MM.1S (cell line): ENCODE data around the gene TP73.

ENCODE experiments used
- DNase-seq: peaks from one replicate; pipeline ENCODE4 v3.0.0-alpha.2; 2015
- H2AFZ ChIP-seq: fragments of 300-600 bp; sonication (generic); 2 replicates; pipeline ENCODE4 v1.6.0; 2016; ENCODE audit warnings: antibody characterized with exemption, low read length
- H3F3A ChIP-seq: fragments of 300-600 bp; sonication (generic); 2 replicates; pipeline ENCODE4 v1.6.1; 2016; ENCODE audit warnings: mild to moderate bottlenecking, antibody characterized with exemption, low read length, moderate library complexity, mixed read lengths; ENCODE audit not compliant: insufficient read depth
- H3K27ac ChIP-seq: fragments of 300-600 bp; sonication (generic); 2 replicates; pipeline ENCODE4 v1.5.1; 2016; ENCODE audit warnings: mild to moderate bottlenecking, low read length
- H3K27me3 ChIP-seq: fragments of 300-600 bp; sonication (generic); replicated peaks from 2 replicates; pipeline ENCODE4 v1.6.0; 2016; ENCODE audit warnings: low read length; ENCODE audit not compliant: insufficient read depth
- H3K36me3 ChIP-seq: fragments of 300-600 bp; sonication (generic); replicated peaks from 2 replicates; pipeline ENCODE4 v1.6.1; 2016; ENCODE audit warnings: mild to moderate bottlenecking, low read length, mixed read lengths; ENCODE audit not compliant: insufficient read depth
- H3K4me1 ChIP-seq: fragments of 300-600 bp; sonication (generic); 2 replicates; pipeline ENCODE4 v1.6.1; 2016; ENCODE audit warnings: low read length, mixed read lengths
- H3K4me2 ChIP-seq: fragments of 300-600 bp; sonication (generic); 2 replicates; pipeline ENCODE4 v1.6.0; 2016; ENCODE audit warnings: low read depth, low read length
- H3K4me3 ChIP-seq: fragments of 300-600 bp; sonication (generic); 2 replicates; pipeline ENCODE4 v1.5.1; 2016; ENCODE audit warnings: low read length, mixed read lengths
- H3K79me2 ChIP-seq: fragments of 300-600 bp; sonication (generic); 2 replicates; pipeline ENCODE4 v1.6.1; 2016; ENCODE audit warnings: mixed run types, low read length, mixed read lengths
- H3K9ac ChIP-seq: fragments of 300-600 bp; sonication (generic); 2 replicates; pipeline ENCODE4 v1.6.1; 2016; ENCODE audit warnings: low read length, mixed read lengths
- H3K9me2 ChIP-seq: fragments of 300-600 bp; sonication (generic); replicated peaks from 2 replicates; pipeline ENCODE4 v1.6.1; 2016; ENCODE audit warnings: mild to moderate bottlenecking, low read length, mixed read lengths; ENCODE audit not compliant: insufficient read depth
- H3K9me3 ChIP-seq: fragments of 300-600 bp; sonication (generic); replicated peaks from 2 replicates; pipeline ENCODE4 v1.6.1; 2016; ENCODE audit warnings: mild to moderate bottlenecking, low read length, mixed read lengths; ENCODE audit not compliant: insufficient read depth
- H4K20me1 ChIP-seq: fragments of 300-600 bp; sonication (generic); 2 replicates; pipeline ENCODE4 v1.6.1; 2016; ENCODE audit warnings: mild to moderate bottlenecking, low read length, moderate library complexity, mixed read lengths; ENCODE audit not compliant: insufficient read depth
- CTCF ChIP-seq: fragments of 300-600 bp; sonication (generic); IDR thresholded peaks from 2 replicates; pipeline ENCODE4 v1.5.1; 2016; ENCODE audit warnings: antibody characterized with exemption, low read length, mixed read lengths
- EZH2 ChIP-seq: fragments of 300-600 bp; sonication (generic); optimal IDR thresholded peaks from 2 replicates; pipeline ENCODE3; 2017; ENCODE audit warnings: low read depth, mild to moderate bottlenecking, antibody characterized with exemption, low read length, mixed read lengths
- EZH2phosphoT487 ChIP-seq: fragments of 300-600 bp; sonication (generic); IDR thresholded peaks from 2 replicates; pipeline ENCODE4 v1.6.1; 2018; ENCODE audit warnings: antibody characterized with exemption, low read length

Gene TP73

GRCh38 chr1:3645666-3646355 is 6.5 kb upstream of the TP73 start:
- Histone ChIP-seq H3K4me1 (peaks cover 15% of the 10 kb centered on the region; the same call in 1 of the 2 replicates), H3K27me3 (no peaks in the 10 kb centered on the region), H3F3A (no peaks in the 10 kb centered on the region; the same call in 1 of the 2 replicates), H3K4me2 (no peak overlapping the region), H3K9me2 (no peaks in the 10 kb centered on the region), H3K36me3 (no peaks in the 10 kb centered on the region), H3K79me2 (peaks cover 21% of the 10 kb centered on the region), H3K9me3 (no peaks in the 10 kb centered on the region), H3K9ac (no peak overlapping the region), H4K20me1 (no peaks in the 10 kb centered on the region), H3K4me3 (no peak overlapping the region), H2AFZ (no peak overlapping the region), H3K27ac (no peak overlapping the region)
- no peak for DNase-seq
- TF ChIP-seq EZH2 = no peak
- no peak for TF ChIP-seq CTCF
- TF ChIP-seq EZH2phosphoT487 = no peak

DNA sequence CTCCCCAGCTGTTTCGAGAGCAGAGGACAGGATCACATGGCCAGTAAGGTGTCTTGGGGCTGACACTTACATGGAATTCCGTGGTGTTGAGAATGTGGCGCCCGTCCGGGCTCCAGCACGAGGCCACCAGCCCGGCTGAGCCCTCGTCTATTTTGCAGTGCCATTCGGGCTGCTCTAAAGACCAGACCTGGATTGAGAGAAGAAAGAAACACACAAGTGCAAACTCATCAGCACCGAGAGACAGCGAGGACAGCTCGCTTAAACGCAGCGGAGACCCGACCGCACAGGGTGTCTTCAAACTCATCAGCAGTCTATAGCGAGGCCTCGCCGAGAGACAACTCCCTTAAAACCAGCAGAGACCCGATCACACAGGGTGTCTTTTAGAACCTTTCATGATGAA is 5.7 kb upstream of the TP73 start:
- H3K27ac ChIP-seq = no peak overlapping the region
- no peaks in the 10 kb centered on the region for H3K36me3 ChIP-seq
- H3K9ac ChIP-seq = no peak overlapping the region
- TF ChIP-seq EZH2phosphoT487 (no peak), CTCF (no peak), EZH2 (no peak)
- no peaks in the 10 kb centered on the region for H3K27me3 ChIP-seq
- no peak overlapping the region for H3K4me2 ChIP-seq
- no peak overlapping the region for H2AFZ ChIP-seq
- H4K20me1 ChIP-seq = no peaks in the 10 kb centered on the region
- no peaks in the 10 kb centered on the region for H3K9me2 ChIP-seq
- H3K4me3 ChIP-seq = no peak overlapping the region
- no peaks in the 10 kb centered on the region for H3K9me3 ChIP-seq
- no peak for DNase-seq
- H3K4me1 ChIP-seq = peaks cover 15% of the 10 kb centered on the region; the same call in 1 of the 2 replicates
- H3K79me2 ChIP-seq = peaks cover 21% of the 10 kb centered on the region
- H3F3A ChIP-seq = no peaks in the 10 kb centered on the region; the same call in 1 of the 2 replicates

DNA sequence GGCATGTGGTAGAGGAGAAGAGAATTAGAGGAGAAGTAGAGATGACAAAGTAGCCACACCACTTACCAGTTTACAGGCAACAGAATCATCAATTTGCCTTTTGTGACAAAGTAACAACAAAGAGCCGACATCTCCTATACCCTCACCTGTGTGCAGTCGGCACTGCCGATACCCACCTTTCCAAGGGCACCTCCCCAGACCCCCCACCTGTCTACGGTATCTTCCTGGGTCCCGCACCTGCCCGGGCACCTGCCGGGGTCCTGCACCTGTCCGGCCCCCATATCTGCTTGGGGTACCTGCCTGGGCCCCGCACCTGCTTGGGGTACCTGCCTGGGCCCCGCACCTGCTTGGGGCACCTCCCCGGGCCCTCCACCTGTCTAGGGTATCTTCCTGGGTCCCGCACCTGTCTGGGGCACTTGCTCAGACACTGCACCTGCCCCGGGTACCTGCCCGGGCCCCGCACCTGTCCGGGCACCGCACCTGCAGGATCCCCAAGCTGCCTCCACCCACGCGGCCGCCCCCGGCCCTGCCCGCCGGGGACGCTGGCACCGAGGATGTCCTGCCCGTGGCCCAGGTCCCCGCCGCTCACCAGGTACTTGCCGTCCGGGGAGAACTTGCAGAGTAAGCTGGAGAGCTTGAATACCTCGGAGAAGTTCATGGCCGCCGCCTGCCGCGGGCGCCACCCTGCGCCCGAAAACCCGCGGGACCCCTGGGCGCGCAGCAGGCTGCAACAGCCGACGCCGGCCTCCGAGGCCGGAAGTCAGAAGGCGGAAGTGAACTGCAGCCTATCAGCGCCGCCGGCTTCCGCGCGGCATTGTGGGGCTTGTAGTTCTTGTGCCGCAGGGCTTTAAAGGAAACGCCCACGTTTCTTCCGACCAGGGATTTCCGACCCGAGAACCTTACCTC is 2.7 kb upstream of the TP73 start, which contains the start of gene WRAP73:
Gene WRAP73, minus strand, starts transcription at position 762 of the 906 bp plus-strand sequence. Its CDS starts 104 bp downstream, at position 658.
- no peak for TF ChIP-seq EZH2phosphoT487
- TF ChIP-seq EZH2 = no peak
- peak; percentile 33 for TF ChIP-seq CTCF
- peak within 1 kb of the TSS; percentile 91 for H3K4me2 ChIP-seq
- peak within 1 kb of the TSS; percentile 99 for H3K4me3 ChIP-seq
- no peaks in the 10 kb centered on the region; the same call in 1 of the 2 replicates for H3F3A ChIP-seq
- peaks cover 15% of the 10 kb centered on the region for H3K4me1 ChIP-seq
- H3K79me2 ChIP-seq = peaks cover 41% of the 10 kb centered on the region
- H4K20me1 ChIP-seq = no peaks in the 10 kb centered on the region
- H3K36me3 ChIP-seq = no peaks in the 10 kb centered on the region
- H3K9me2 ChIP-seq = no peaks in the 10 kb centered on the region
- no peak within 1 kb of the TSS for H3K27ac ChIP-seq
- peak within 1 kb of the TSS; percentile 96 for H2AFZ ChIP-seq
- peak; percentile 97 for DNase-seq
- H3K9me3 ChIP-seq = no peaks in the 10 kb centered on the region
- H3K27me3 ChIP-seq = no peaks in the 10 kb centered on the region
- H3K9ac ChIP-seq = peak within 1 kb of the TSS; percentile 84
